GM19455 (cell line): ENCODE measurements around the gene MYO15B.

Experiments used
- ATAC-seq: cut with Tn5 transposase; IDR thresholded peaks from one replicate; pipeline ENCODE4 v1.9.1; 2021; ENCODE audit not compliant: unreplicated experiment

The MYO15B gene

DNA sequence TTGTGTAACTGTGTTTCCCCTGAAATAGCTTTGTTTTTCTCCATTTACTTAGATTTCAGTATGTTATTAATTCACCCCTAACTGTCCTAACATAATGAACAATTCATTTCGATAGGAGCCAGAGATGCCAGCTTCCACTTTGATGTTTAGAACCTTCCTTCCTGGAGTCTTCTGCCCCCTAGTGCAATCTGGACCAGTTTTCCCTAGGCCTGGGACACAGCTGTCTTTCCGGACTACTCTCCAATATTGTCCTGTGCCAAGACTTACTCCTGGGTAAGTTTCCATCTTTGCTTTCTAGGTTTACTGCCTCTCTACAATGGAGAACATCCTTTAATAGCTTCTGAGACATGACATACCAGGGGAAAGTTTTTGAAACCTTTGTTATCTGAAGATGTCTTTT, 66.6 kb downstream of the MYO15B start:
- ATAC-seq, result no peak

DNA sequence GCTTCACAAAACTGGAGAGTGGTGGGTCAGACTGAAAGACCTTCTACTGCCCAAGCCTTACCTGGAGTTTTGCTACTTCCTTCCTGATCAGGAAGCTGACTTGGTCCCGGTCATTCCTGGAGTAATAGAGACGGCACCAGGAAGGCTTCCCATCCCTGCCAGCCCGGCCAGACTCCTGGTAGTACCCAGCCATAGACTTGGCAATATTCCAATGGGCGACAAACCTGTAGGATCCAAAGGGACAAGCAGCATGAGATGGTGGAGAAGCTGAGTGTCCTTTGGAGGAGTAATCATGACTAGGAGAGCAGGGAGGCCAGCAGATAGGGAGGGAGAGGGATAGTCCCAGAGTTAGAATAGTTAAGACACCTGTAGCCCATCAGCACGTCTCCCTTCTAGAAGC, 70.6 kb downstream of the MYO15B start:
- no peak for ATAC-seq

DNA sequence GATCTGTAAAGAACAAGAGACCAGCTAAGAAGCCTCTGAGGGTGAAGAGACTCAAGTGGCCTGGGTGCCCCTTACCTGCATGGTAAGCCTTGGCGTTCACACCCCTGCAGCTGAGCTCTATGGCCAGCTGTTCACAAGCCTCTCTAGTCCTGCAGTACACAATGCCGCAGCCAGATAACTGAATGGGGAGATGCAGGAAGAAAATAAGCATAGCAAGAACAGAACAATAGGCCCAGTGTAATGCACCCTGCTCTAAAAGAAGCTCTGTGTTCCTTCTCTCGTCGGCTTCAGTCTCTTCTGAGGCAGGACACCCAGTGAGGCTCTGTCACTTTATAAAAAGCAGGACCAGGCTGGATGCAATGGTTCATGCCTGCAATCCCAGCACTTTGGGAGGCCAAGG, 73.9 kb downstream of the MYO15B start:
- no peak for ATAC-seq

DNA sequence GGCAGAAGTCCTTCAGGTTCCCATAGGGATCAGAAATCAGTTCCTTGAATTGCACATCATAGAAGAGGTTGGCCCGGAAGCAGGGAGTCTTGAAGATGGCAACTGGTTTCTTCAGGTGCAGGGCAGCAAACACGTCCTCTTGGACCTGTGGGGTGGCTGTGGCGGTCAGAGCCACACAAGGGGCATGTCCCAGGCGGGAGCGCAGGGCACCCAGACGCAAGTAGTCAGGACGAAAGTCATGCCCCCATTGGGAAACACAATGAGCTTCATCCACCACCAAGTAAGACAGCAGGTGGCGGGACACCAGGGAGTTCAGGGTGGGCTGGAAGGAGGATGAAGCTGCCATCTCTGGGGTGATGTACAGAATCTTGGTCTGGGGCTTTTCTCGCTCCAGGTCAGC, 74.9 kb downstream of the MYO15B start:
- no peak for ATAC-seq

DNA sequence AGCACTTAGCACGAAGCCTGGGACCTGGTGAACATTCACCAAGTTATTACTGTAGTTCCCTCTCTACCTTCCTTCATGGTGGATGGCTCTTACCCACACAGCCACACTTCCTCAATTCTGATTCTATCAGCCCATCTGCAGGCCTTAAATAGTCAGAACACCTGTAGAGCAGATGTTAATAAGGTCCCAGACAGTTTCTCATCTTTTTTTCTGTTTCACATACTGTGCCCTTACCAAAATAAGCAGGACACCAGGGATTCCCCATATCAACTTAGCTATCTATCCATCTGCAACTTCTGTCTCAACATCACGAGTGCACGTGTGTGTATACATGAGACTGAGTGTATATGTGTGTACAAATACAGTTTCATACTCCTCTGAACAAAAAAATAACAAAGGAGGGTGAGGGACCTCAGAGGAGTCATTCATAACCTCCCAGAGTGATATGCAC, 76.5 kb downstream of the MYO15B start:
- ATAC-seq, result peak; percentile 69

DNA sequence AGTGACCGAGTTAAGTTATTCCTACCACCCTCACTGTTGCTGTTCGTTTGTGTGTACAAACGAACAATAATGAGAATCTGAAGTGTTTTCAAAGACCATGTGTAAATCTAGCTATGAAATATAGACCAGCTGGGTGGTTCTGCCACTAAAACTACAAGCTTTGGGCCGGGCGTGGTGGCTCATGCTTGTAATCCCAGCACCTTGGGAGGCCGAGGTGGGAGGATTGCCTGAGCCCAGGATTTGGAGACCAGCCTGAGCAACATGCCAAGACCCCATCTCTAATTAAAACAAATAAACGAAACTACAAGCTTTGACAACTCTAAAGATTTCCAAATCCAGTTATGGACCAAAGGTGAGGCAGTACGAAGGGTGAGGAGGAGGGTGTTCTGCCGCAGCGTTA, 78.4 kb downstream of the MYO15B start:
- ATAC-seq, result no peak

DNA sequence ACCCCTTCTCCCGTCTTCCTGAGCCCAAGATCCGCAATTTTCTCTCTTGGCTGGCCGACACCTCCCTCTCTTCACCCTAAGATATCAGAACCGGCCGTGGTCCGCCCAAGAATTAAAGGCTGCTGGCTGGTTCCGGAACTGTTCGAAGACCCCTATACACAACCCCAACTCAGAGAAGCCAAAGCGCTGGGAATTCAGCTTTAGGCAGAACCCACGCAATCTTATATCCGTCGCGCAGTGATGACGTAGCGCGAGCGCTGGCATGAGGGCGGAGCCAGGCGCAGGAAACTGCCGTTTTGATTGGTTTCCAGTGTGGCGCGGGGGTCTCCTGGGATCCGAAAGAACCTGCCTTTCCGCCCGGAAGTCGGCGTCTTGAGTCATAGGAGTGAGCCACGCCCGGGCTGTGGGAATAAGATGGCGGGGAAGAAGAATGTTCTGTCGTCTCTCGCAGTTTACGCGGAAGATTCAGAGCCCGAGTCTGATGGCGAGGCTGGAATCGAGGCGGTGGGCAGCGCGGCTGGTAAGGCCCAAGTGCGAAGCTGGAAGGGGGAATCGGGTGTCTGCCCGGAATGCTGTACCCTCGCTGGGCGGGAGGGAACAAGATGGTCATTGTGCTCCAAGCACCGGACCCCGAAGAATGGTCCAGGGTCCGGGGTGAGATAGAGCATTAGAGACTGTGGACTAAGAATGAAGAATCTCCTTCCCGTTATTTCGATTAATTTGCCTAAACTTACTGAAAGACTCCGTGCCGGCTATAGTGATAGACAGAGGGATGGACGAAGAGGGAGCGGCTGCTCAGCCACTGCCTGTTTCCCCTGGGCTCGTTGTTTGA, 79.6 kb downstream of the MYO15B start, which contains the start of the genes RECQL5 and SAP30BP:
TSS of gene RECQL5 (minus strand) at position 196 of the 832 bp plus-strand sequence. CDS start 597 bp downstream, outside the sequence.
TSS of gene SAP30BP (plus strand) at position 380 of the 832 bp plus-strand sequence. CDS start at position 415, 35 bp downstream.
- peak; percentile 62 for ATAC-seq

DNA sequence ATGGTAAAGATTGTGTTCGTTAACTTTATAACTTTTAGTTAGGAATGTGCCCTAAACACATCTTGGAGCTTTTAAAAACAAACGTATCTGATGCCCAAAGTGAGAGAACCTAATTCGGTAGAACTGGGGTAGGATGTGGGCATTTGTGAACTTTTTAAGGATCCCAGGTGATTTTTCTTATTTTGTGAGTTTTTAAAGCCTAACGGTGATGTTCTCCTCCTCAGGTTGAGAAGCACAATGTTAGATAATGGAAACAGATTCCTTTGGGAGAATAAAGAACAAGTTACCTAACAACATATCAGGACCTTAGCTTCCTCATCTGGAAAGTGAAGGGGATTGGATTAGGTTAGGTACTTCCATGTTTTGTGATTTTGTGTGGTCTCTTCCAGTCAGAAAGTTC, 80.2 kb downstream of the MYO15B start:
- no peak for ATAC-seq

DNA sequence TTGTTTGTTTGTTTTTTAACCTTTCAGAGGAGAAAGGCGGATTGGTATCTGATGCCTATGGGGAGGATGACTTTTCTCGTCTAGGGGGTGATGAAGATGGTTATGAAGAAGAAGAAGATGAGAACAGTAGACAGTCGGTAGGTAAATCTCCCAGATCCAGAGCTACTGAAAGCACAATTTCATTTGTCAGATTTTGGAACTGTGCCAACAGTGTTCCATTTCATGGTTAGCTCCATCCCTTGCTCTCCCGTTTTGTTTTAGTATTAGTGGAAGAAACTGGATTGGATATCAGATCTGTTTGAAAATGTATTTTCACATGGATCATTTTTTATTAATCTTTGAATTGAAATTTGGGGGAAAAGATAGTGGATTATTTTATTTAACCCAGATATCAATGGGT, 80.9 kb downstream of the MYO15B start:
- no peak for ATAC-seq

DNA sequence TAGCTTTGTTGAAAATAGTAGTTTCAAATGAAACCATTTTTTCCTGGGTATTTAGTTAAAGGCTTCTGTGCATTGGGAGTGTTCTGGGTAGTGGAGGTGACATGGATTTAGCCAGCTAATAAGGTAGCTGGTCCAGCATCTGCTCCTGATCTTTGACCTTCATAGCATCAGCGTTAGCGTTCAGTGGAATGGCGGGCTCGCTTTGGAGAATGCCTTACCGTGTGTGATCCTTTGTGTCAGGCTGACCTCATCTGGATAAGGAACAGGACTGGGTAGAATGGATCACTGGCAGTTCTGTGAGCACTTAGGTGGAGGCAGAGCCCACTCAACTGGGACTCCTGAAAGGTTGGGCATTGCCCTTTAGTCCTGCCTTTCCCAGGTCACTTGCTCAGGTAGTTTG, 83.3 kb downstream of the MYO15B start:
- ATAC-seq, result no peak

DNA sequence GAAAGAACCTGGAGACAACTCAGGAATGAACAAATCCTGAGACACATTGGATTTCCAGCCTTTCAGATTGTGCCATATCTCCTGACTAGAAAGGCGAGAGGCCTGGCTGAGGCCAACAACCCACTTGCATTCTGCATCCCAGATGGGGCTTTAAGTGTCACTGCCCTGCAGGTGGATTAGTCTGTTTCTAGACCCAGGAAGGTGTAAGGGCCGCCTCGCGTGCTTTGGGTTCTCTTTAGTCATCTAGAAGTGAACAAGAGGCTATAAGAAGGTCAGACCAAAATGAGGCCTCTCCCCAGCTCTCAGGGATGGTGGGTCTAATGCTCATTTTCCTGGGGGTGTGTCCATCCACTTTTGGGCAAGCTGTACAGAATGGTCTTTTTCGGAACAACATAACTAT, 84.4 kb downstream of the MYO15B start:
- no peak for ATAC-seq

DNA sequence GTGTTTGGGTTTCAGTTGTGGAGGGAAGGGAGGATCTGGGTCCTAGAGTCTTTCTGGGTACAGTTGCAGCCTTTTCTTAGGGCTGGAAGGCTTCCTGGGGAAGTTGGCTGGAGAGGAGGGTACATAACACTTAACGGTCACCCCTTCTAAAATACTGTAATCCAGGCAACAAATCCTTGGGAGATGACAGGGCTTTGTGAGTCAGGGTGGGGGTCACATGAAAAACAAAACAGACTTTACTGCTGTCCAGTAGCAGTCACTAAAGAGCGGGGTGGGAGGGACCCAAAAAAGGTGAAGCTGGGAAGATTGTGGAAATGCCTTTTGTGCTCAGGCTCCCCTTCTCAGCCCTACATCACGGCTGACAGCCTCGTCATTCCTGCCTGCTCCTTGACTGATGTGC, 85.9 kb downstream of the MYO15B start:
- ATAC-seq, result no peak
